ENCODE measurements around the gene COL15A1. TPM values are rescaled to one million over a fixed set of nuclear protein-coding genes. Genes with fewer than 3 reads are reported as not detected.

The COL15A1 gene
- total RNA-seq, 1 experiment from 2014 or later = not detected

DNA sequence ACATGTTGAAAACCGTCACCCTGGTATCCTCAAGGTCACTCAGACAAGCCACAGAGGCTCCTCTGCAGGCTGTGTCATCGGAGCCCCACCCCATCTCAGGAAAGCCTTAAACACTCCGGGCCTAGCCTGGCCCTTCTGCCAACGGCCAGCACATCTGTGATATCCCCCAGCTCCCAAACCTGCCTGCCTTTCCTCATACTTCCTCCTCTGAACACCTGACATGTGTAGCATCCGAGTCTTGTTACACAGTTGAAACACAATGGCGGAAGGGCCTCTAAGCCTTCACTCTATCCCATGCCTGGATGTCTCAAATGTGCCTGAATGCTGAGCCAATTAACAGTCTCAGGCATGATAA is 128.3 kb downstream of the COL15A1 start:
- H3K23me2 ChIP-seq (ENCODE audit: insufficient read length, low read depth, low read length, poor library complexity, severe bottlenecking) = no peaks in the 10 kb centered on the region
- H2BK5ac ChIP-seq (ENCODE audit: insufficient read length, low read length) = no peak overlapping the region
- H3K4me1 Mint-ChIP-seq = peaks cover under 1 to 4% of the 10 kb centered on the region in 2 experiments; a peak in 1 of 4 replicates
- H3K79me2 ChIP-seq (ENCODE audit: insufficient read depth, low read length) = no peaks in the 10 kb centered on the region
- no peaks in the 10 kb centered on the region for H3K36me3 Mint-ChIP-seq (ENCODE audit: insufficient read depth in 1 of 3, low read depth in 3 of 3)
- no peaks in the 10 kb centered on the region for H3K27me3 Mint-ChIP-seq (ENCODE audit: low read depth)
- H3K4ac ChIP-seq (ENCODE audit: low read depth, low read length) = no peak overlapping the region
- H4K5ac ChIP-seq (ENCODE audit: insufficient read length, low read depth, low read length) = no peak overlapping the region
- no peaks in the 10 kb centered on the region for H3K4me1 ChIP-seq (ENCODE audit: insufficient read depth, low read length)
- no peak overlapping the region for H3K27ac Mint-ChIP-seq
- H3K4me3 Mint-ChIP-seq = no peak overlapping the region
- H3K14ac ChIP-seq (ENCODE audit: insufficient read depth, low read length) = no peak overlapping the region
- no peak overlapping the region for H3K27ac ChIP-seq (ENCODE audit: insufficient read length, low read depth, low read length)
- no peak overlapping the region for H3K23ac ChIP-seq (ENCODE audit: insufficient read length, low read depth, low read length)
- no peak overlapping the region for H3K56ac ChIP-seq (ENCODE audit: insufficient read length, low read depth, low read length)
- no peak overlapping the region for H2BK15ac ChIP-seq (ENCODE audit: low read depth, low read length)
- H2AK5ac ChIP-seq (ENCODE audit: insufficient read length, low read length) = no peak overlapping the region
- no CpG with 5 or more reads among the region's 6 CpGs for WGBS (ENCODE audit: extremely low coverage, insufficient read length, low lambda C conversion rate)
- DNase-seq = no peak
- H4K91ac ChIP-seq (ENCODE audit: insufficient read length, low read depth, low read length) = no peak overlapping the region
- H2BK20ac ChIP-seq (ENCODE audit: low read depth, low read length, poor library complexity, severe bottlenecking) = no peak overlapping the region
- H3K18ac ChIP-seq (ENCODE audit: insufficient read length, low read depth, low read length) = no peak overlapping the region
- H3K9me3 Mint-ChIP-seq = no peaks in the 10 kb centered on the region
- H2BK12ac ChIP-seq (ENCODE audit: insufficient read length, low read depth, low read length) = no peak overlapping the region
- no peaks in the 10 kb centered on the region for H3K79me1 ChIP-seq (ENCODE audit: insufficient read depth, low read depth, low read length, poor library complexity, severe bottlenecking)
- H3K27me3 ChIP-seq (ENCODE audit: insufficient read depth, low read length) = no peaks in the 10 kb centered on the region
- no peaks in the 10 kb centered on the region for H3K9me3 ChIP-seq (ENCODE audit: control insufficient read depth, low read depth, low read length)
- H2AFZ ChIP-seq (ENCODE audit: low read length) = no peak overlapping the region
- H3T11ph ChIP-seq (ENCODE audit: low read length) = no peak overlapping the region
- H4K8ac ChIP-seq (replicated peaks; ENCODE audit: insufficient read length, low read depth, low read length) = no peak overlapping the region
- H4K20me1 ChIP-seq (ENCODE audit: control insufficient read depth, insufficient read depth, insufficient read length) = no peaks in the 10 kb centered on the region
- no peak overlapping the region for H3K9ac ChIP-seq (ENCODE audit: extremely low read depth, insufficient read length, low read length)
- TF ChIP-seq, protein P1, sequence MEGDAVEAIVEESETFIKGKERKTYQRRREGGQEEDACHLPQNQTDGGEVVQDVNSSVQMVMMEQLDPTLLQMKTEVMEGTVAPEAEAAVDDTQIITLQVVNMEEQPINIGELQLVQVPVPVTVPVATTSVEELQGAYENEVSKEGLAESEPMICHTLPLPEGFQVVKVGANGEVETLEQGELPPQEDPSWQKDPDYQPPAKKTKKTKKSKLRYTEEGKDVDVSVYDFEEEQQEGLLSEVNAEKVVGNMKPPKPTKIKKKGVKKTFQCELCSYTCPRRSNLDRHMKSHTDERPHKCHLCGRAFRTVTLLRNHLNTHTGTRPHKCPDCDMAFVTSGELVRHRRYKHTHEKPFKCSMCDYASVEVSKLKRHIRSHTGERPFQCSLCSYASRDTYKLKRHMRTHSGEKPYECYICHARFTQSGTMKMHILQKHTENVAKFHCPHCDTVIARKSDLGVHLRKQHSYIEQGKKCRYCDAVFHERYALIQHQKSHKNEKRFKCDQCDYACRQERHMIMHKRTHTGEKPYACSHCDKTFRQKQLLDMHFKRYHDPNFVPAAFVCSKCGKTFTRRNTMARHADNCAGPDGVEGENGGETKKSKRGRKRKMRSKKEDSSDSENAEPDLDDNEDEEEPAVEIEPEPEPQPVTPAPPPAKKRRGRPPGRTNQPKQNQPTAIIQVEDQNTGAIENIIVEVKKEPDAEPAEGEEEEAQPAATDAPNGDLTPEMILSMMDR (conservative IDR thresholded peaks at IDR 0.05) = no peak
- no peak overlapping the region for H2BK120ac ChIP-seq (ENCODE audit: low read depth, low read length, poor library complexity, severe bottlenecking)
- no peak overlapping the region for H3K4me2 ChIP-seq (ENCODE audit: insufficient read depth, insufficient read length, low read length)
